HG02571 (cell line): ENCODE results near the gene GKAP1.
"Not testable (repeated sequence)": the region's sequence is repeated elsewhere in the genome, so short reads cannot be mapped to it uniquely, and the experiment has no call there.

ENCODE experiments used
- ATAC-seq: cut with Tn5 transposase; IDR thresholded peaks from one replicate; pipeline ENCODE4 v1.9.1; 2021; ENCODE audit warnings: mild to moderate bottlenecking, moderate library complexity; ENCODE audit not compliant: unreplicated experiment

GKAP1 gene

DNA sequence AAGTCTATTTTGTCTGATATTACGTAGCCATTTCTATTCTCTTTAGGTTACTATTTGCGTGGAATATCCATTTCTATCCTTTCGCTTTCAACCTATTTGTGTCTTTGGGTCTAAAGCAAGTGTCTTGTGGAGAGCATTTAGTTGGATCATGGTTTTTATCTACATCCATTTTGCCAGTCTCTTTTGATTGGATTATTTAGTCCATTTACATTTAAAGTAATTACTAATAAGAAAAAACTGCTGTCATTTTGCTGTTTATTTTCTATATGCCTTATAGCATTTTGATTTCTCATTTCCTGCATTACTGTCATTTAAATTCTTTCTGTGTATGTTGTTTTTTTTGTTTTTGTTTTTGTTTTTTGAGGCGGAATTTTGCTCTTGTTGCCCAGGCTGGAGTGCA is 83.8 kb downstream of the GKAP1 start:
- no peak for ATAC-seq

DNA sequence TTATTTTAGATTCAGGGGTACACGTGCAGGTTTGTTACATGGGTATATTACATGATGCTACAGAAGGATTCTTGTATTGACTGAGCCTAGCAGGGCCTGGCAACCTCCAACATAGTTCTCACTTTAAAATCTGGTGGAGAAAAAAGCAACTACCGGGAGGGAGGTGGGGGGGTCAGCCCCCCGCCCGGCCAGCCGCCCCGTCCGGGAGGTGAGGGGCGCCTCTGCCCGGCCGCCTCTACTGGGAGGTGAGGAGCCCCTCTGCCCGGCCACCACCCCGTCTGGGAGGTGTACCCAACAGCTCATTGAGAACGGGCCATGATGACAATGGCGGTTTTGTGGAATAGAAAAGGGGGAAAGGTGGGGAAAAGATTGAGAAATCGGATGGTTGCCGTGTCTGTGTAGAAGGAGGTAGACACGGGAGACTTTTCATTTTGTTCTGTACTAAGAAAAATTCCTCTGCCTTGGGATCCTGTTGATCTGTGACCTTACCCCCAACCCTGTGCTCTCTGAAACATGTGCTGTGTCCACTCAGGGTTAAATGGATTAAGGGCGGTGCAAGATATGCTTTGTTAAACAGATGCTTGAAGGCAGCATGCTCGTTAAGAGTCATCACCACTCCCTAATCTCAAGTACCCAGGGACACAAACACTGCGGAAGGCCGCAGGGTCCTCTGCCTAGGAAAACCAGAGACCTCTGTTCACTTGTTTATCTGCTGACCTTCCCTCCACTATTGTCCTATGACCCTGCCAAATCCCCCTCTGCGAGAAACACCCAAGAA is 88.8 kb downstream of the GKAP1 start:
- not testable (repeated sequence) for ATAC-seq

GRCh38 chr9:83724436-83724835 is 93.1 kb downstream of the GKAP1 start:
- no peak for ATAC-seq

DNA sequence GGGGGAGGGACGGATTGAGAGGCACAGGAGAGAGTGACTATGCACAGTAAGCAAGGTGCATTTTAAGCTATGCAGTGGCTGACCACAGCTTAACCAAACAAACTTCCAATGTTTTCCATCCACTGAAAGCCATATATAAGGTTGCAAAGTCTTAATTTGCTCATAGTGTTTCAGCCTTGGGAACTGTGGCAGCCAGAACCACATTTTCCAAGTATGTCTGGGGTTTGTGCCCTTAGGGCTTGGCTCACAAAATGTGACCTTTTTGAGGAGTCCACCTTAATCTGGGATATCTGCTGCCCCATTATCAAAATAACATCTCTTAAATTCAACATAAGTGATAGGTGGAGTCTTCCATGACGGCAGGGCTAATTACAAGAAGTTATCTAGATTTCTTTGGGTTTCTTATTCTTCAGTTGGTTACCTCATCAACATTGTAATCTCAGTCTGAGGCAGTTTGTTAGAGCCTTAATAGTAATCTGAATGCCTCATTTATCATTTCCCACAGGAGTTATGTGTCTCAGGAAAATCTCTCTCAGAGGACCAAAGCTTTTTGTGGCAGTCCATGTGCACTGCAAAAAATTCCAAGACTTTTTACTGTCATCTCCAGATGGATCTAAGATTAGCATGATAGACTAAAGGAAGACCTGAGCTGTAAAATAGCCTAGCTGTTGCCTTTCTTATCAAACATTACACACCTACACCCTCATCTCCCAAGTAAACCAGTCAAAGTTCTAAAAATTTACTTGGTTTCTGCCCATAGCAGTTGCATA is 94.7 kb downstream of the GKAP1 start:
- ATAC-seq, result no peak

DNA sequence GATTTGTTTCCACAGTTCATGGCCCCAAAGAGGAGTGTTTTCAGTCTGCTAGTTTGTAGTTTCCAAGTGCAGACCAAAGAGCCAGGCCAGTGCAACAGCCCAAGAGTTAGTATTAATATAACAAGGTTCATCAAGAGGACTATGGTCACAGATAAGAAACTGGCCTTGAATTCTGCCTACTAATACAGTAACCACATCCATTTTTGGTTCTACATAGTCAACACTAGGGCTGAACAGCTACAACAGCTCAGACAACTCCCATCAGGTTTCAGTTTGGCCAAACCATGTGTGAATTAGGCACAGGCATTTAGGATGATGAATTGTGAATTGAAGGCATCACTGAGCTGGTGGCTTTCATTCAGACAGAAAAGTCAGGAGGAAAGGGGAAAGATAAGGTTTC is 96.1 kb downstream of the GKAP1 start:
- no peak for ATAC-seq

- ATAC-seq, result no peak
Observed at GRCh38 chr9:83715794-83716193, 101.8 kb downstream of the GKAP1 start.

- no peak for ATAC-seq
Observed at GRCh38 chr9:83715221-83715620, 102.3 kb downstream of the GKAP1 start.

- no peak for ATAC-seq
Observed at GRCh38 chr9:83714329-83714728, 103.2 kb downstream of the GKAP1 start.

- ATAC-seq, result peak; percentile 53
Observed at GRCh38 chr9:83708515-83709158, 108.9 kb downstream of the GKAP1 start.

DNA sequence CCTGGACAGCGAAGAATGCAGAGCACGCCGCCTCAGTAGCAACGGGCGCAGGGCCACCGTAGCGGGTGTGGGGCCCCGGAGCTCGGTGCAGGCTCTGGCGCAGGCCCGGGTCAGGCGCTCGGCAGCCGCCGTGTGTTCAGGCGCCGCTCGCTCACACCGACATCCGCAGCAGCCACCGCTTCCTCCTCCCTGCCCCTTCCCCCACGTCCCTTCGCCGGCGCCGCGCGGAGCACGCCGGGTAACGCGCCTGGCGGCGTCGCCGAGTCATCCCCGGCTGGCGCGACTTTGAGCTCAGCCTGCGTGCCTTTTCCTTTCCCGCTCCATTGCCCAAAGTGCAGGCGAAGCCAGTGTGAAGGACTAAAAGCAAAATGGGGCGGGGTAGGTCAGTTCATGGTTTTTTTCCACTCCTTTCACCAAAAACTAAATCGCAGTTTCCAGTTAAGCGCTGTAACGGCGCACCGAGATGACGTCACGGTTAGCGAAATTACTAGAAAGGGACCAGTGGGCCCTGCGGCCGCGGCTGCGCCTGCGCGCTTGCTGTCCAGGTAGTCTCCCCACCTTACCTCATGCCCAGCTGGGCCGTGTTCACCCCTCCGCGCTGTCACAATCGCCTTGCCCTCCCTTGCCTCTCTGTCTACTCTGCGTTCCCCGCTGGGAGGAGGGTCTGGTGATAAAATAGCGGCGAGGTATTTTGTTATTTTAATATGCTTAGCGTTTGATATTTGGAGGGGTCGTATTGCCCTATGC is 109.6 kb downstream of the GKAP1 start, which contains the start of gene UBQLN1:
UBQLN1 (minus strand) TSS at position 191 of the 747 bp plus-strand sequence. CDS start 279 bp downstream, outside the sequence.
- ATAC-seq, result peak; percentile 76

GRCh38 chr9:83707518-83707767 is 110.1 kb downstream of the GKAP1 start:
- peak; percentile 46 for ATAC-seq

DNA sequence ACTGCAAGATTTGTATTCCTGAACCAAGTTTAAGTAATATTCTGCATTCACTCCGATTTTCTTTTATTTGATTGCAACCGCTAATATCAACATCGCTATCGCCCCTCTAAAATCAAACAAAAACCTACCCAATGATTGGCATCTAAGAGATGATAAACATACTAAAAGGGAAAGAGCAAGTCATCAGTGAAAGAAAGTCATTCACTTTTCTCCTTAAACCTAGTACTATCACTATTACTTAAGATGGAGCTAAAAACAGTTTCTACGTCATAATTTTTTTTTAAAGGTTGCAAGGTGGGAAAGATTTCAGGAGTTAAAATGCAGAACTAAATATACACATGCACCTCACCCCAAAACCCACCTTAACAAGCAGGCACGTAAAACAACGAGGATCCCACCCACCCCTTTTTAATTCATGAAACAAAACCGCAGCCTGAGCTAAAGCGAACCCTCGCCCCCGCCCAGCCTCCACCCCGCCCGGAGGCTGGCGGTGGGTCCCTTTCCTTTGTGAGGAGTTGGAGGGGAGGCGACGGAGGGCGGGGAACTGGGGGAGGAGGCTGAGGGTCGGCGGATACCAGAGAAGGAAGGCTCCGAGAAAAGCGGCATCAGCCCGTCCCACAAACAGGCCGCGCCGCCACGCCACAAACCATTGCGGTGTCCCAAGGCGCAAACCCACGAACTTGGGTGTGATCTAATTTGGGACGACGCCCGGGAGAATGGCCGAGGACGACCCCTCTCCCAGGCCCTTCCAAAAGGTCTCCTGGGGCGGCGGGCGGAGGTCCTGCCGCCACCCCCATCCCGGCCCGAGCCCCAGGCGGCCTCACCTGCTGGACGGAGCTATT is 110.7 kb downstream of the GKAP1 start:
- peak; percentile 15 for ATAC-seq

GRCh38 chr9:83705219-83705651 is 112.3 kb downstream of the GKAP1 start:
- ATAC-seq, result not testable (repeated sequence)

DNA sequence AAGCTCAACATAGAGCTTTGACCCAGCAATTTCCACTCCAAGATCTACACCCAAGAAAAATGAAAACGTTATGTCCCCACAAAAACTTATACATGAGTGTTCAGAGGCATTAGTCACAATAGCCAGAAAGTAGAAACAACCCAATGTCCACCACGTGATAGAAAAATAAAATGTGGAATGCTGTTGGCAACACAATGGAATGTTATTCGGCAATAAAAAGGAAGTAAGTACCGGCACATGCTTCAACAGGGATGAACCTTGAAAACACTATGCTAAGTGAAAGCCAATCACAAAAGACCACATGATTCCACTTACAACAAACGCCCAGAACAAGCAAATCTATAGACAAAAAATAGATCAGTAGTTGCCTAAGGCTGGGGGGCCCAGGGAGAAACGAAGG is 115.8 kb downstream of the GKAP1 start:
- no peak for ATAC-seq

- no peak for ATAC-seq
Observed at GRCh38 chr9:83701286-83701685, 116.3 kb downstream of the GKAP1 start.

DNA sequence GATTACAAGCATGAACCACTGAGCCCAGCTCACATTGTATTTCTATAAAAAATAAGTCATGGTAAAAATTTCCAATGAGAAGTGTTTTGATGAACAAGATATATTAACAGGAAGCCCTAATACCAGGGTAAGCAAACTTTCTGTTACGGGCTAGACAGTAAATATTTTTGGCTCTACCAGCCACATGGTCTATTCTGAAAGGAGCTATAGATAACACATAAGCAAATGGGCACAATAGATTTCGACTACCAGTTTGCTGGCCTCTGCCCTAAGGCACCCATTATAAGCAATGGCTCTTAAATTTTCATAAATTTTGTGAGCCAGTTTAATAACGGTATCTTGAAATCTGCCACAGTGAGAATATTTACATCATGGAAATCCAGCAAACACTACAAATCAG is 118.0 kb downstream of the GKAP1 start:
- ATAC-seq, result peak; percentile 42

DNA sequence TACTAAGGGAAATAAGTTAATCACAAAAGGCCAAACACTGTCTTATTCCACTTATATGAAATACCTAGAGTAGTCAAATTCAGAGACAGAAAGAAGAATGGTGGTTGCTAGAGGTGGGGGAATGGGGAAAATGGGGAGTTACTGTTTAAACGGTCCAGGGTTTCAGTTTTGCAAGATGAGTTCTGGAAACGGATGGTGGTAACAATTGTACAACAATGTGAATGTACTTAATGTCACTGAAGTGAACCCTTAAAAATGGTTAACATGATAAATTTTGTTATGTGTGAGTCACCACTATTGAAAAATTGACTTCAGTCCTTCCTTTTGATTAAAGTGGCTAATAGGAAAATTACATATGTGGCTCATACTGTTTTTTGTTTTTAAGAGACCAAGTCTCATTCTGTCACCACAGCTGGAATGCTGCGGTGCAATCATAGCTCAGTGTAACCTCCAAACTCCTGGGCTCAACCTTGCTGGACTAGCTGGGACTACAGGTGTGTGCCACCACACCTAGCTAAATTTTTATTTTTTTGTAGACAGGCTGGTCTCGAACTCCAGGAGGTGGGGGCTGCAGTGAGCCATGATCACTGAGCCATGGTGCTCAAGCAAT is 118.5 kb downstream of the GKAP1 start:
- no peak for ATAC-seq

GRCh38 chr9:83691492-83691891 is 126.1 kb downstream of the GKAP1 start:
- ATAC-seq, result no peak
